ENCODE measurements around the gene PTPRK. TPM values are rescaled to one million over a fixed set of nuclear protein-coding genes. Genes with fewer than 3 reads are reported as not detected.

PTPRK gene
- total and polyA plus RNA-seq, 2 of the 8 experiments (the other 6 are each of a cell fraction or from before 2014, with no cell fraction given) = 11.4 to 47.3 TPM

- H3K4ac ChIP-seq (replicated peaks; ENCODE audit: insufficient read length, low read depth, low read length) = no peak overlapping the region
- H3K9me3 ChIP-seq (ENCODE audit: insufficient read depth in 2 of 2, low read depth in 1 of 2, low read length in 1 of 2) = no peaks in the 10 kb centered on the region
- CTCF ChIA-PET (ENCODE audit: partially characterized antibody) = no interaction called here
- H3K27ac ChIP-seq (ENCODE audit: low read depth, low read length) = no peak overlapping the region
- H3K4me1 ChIP-seq (replicated peaks in 1 of 4; ENCODE audit: control insufficient read depth in 3 of 4, insufficient read depth in 4 of 4, low read length in 3 of 4) = peaks cover 0 to 5% (median under 1%) of the 10 kb centered on the region in 4 experiments; a peak in 2 of 7 replicates
- no peak overlapping the region for H2BK20ac ChIP-seq (ENCODE audit: low read length)
- H3K23ac ChIP-seq (ENCODE audit: insufficient read length) = no peak overlapping the region
- H3K23me2 ChIP-seq (ENCODE audit: low read depth, low read length) = no peaks in the 10 kb centered on the region
- no peak overlapping the region for H3K18ac ChIP-seq (ENCODE audit: extremely low read depth, low read length)
- no peaks in the 10 kb centered on the region for H3K79me1 ChIP-seq (ENCODE audit: low read depth, low read length)
- H2AFZ ChIP-seq (ENCODE audit: low read length) = no peak overlapping the region
- no peaks in the 10 kb centered on the region for H3K27me3 ChIP-seq (replicated peaks in 1 of 4; ENCODE audit: control insufficient read depth in 3 of 4, extremely low read depth in 1 of 4, insufficient read depth in 3 of 4, low read length in 3 of 4)
- no peak overlapping the region for H2AK5ac ChIP-seq (ENCODE audit: low read depth, low read length)
- H4K91ac ChIP-seq (replicated peaks; ENCODE audit: insufficient read length, low read length) = no peak overlapping the region
- 75% methylated on average over 1 of the region's 1 CpG; no CpG with 5 or more reads in 1 of the 2 experiments for WGBS, 2 experiments (ENCODE audit: extremely low coverage in 1 of 2, insufficient coverage in 1 of 2, insufficient read length in 1 of 2, insufficient replicate concordance in 2 of 2, low coverage in 1 of 2, low lambda C conversion rate in 2 of 2, missing lambda C conversion rate in 1 of 2)
- H3K79me2 ChIP-seq (ENCODE audit: control insufficient read depth in 1 of 2, insufficient read depth in 2 of 2, low read length in 2 of 2) = no peaks in the 10 kb centered on the region
- DNase-seq (ENCODE audit: low read depth in 1 of 2, low spot score in 2 of 2) (no peak), FAIRE-seq (no peak)
- H4K8ac ChIP-seq (ENCODE audit: extremely low read depth, insufficient read depth, low read length) = no peak overlapping the region
- no peak overlapping the region for H3K4me3 ChIP-seq (ENCODE audit: extremely low read depth in 1 of 4, insufficient read depth in 2 of 4, low read depth in 3 of 4, low read length in 4 of 4)
- no peak overlapping the region for H3K9ac ChIP-seq (replicated peaks in 1 of 4; ENCODE audit: extremely low read depth in 1 of 4, low read depth in 3 of 4, low read length in 3 of 4)
- H4K20me1 ChIP-seq (replicated peaks in 1 of 2; ENCODE audit: control insufficient read depth in 1 of 2, insufficient read depth in 2 of 2, low read length in 2 of 2) = no peaks in the 10 kb centered on the region
- H4K5ac ChIP-seq (ENCODE audit: insufficient read length, low read depth, low read length) = no peak overlapping the region
- H3K36me3 ChIP-seq (ENCODE audit: control insufficient read depth in 2 of 4, insufficient read depth in 4 of 4, low read length in 3 of 4) = no peaks in the 10 kb centered on the region; a peak in 1 of 8 replicates
- H2BK5ac ChIP-seq (ENCODE audit: low read depth, low read length) = no peak overlapping the region
- POLR2A ChIA-PET (ENCODE audit: partially characterized antibody) = no interaction called here
- no peak overlapping the region for H3K56ac ChIP-seq (replicated peaks; ENCODE audit: insufficient read length, low read depth, low read length)
- no peak overlapping the region for H3K4me2 ChIP-seq (ENCODE audit: insufficient read depth in 1 of 2, low read depth in 2 of 2, low read length in 2 of 2)
- no peak overlapping the region for H2BK15ac ChIP-seq (ENCODE audit: low read length)
- no peak overlapping the region for H3K14ac ChIP-seq (ENCODE audit: insufficient read length)
- no peak overlapping the region for H2BK120ac ChIP-seq (replicated peaks; ENCODE audit: low read depth, low read length)
- H2BK12ac ChIP-seq (ENCODE audit: low read depth, low read length) = no peak overlapping the region
- TF ChIP-seq NRF1 (IDR thresholded peaks at IDR 0.05; ENCODE audit: low read depth, low read length) (no peak), TAF7 (optimal IDR thresholded peaks at IDR 0.05; ENCODE audit: borderline replicate concordance, low read depth, low read length) (no peak), GTF2F1 (IDR thresholded peaks at IDR 0.05; ENCODE audit: borderline replicate concordance, low read depth, low read length) (no peak), POLR2A (IDR thresholded peaks at IDR 0.05; ENCODE audit: control extremely low read depth in 1 of 2, low read depth in 2 of 2, low read length in 2 of 2) (no peak), SP2 (IDR thresholded peaks at IDR 0.05; ENCODE audit: low read length) (no peak), SP1 (IDR thresholded peaks at IDR 0.05; ENCODE audit: low read depth, low read length) (no peak), TCF12 (IDR thresholded peaks at IDR 0.05; ENCODE audit: low read depth, low read length) (no peak), CEBPB (IDR thresholded peaks at IDR 0.05; ENCODE audit: low read depth, low read length) (no peak), TBP (IDR thresholded peaks at IDR 0.05; ENCODE audit: low read depth, low read length) (no peak), SIN3A (conservative IDR thresholded peaks at IDR 0.05 in 1 of 2, IDR thresholded peaks at IDR 0.05 in 1 of 2; ENCODE audit: low read depth in 1 of 2, low read length in 2 of 2) (no peak), EP300 (IDR thresholded peaks at IDR 0.05; ENCODE audit: borderline replicate concordance in 1 of 2, low read depth in 2 of 2, low read length in 2 of 2) (no peak), ZNF274 (IDR thresholded peaks at IDR 0.05; ENCODE audit: borderline replicate concordance, extremely low read depth, low read length) (no peak)
These were observed 474.4 kb downstream of the PTPRK start for GRCh38 chr6:128046033-128046432.
